Gastroesophageal sphincter (tissue), 3 donors: ENCODE measurements around the gene BGLAP.

Source experiments
- CTCF ChIP-seq, 4 experiments: fragments of 200-600 bp in 2 of 4; fragments of 450-650 bp in 2 of 4; sonication (generic) in 1 of 4; IDR thresholded peaks; one replicate each; pipeline ENCODE4 v1.5.1; 2017 to 2019; ENCODE audit warnings: antibody characterized with exemption in 4 of 4, mild to moderate bottlenecking in 2 of 4, moderate library complexity in 2 of 4
- POLR2A ChIP-seq, 2 donors: fragments of 450-650 bp; IDR thresholded peaks; one replicate each; pipeline ENCODE4 v1.6.1; 2017; ENCODE audit warnings: antibody characterized with exemption in 2 of 2, mild to moderate bottlenecking in 2 of 2, moderate library complexity in 1 of 2

GRCh38 chr1:156259805-156260204 lies 17.8 kb downstream of the BGLAP start:
- TF ChIP-seq CTCF (IDR thresholded peaks at IDR 0.05), result no peak
- no peak for TF ChIP-seq POLR2A (IDR thresholded peaks at IDR 0.05)
